Measurements from ENCODE around the gene LIN37.

DNA sequence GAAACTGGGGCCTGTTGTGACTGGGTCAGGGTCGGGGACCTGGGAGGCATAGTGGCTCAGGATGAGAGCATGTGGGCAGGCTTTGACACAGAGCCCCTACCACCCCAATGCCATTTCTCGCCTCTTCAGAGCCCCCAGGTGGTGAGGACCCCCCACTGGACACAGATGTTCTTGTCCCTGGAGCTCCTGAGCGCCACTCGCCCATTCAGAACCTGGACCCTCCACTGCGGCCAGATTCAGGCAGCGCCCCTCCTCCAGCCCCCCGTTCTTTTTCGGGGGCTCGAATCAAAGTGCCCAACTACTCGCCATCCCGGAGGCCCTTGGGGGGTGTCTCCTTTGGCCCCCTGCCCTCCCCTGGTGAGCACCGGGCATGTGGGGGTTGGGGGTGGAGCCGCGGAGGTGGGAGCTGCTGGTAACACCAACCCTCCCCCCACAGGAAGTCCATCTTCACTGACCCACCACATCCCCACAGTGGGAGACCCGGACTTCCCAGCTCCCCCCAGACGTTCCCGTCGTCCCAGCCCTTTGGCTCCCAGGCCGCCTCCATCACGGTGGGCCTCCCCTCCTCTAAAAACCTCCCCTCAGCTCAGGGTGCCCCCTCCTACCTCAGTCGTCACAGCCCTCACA, 16.5 kb upstream of the LIN37 start:
- TF ChIP-seq, protein P1, sequence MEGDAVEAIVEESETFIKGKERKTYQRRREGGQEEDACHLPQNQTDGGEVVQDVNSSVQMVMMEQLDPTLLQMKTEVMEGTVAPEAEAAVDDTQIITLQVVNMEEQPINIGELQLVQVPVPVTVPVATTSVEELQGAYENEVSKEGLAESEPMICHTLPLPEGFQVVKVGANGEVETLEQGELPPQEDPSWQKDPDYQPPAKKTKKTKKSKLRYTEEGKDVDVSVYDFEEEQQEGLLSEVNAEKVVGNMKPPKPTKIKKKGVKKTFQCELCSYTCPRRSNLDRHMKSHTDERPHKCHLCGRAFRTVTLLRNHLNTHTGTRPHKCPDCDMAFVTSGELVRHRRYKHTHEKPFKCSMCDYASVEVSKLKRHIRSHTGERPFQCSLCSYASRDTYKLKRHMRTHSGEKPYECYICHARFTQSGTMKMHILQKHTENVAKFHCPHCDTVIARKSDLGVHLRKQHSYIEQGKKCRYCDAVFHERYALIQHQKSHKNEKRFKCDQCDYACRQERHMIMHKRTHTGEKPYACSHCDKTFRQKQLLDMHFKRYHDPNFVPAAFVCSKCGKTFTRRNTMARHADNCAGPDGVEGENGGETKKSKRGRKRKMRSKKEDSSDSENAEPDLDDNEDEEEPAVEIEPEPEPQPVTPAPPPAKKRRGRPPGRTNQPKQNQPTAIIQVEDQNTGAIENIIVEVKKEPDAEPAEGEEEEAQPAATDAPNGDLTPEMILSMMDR (IDR thresholded peaks at IDR 0.05), result no peak
- no peak for TF ChIP-seq POLR2A (IDR thresholded peaks at IDR 0.05)
